HCT116 (cell line): Measurements from ENCODE around the gene GSTT2. TPM values are rescaled to one million over a fixed set of nuclear protein-coding genes. Genes with fewer than 3 reads are reported as not detected.
"Not testable (repeated sequence)": the region's sequence is repeated elsewhere in the genome, so short reads cannot be mapped to it uniquely, and the experiment has no call there.

ENCODE experiments used
- ATAC-seq: fragments of 200-7000 bp; cut with Tn5 transposase; 2 replicates; pipeline ENCODE4 v1.9.1; 2020; ENCODE audit warnings: mild to moderate bottlenecking, moderate library complexity
- BruUV-seq: library from RNA; stranded (reverse); fragments of 400-500 nt; replicated peaks from 2 replicates; lab custom pipeline; 2021; lab: Mats Ljungman, UMichigan
- CTCF ChIA-PET: fragments of 300-600 bp; sonication (Branson Sonifier 250); formaldehyde crosslinking; loops from one replicate; lab custom pipeline; 2021; ENCODE audit warnings: antibody characterized with exemption; lab: Charles Lee
- POLR2A ChIA-PET: fragments of 300-600, 350-600 bp; sonication (Branson Sonifier 250); formaldehyde crosslinking; loops from one replicate; lab custom pipeline; 2021; ENCODE audit warnings: antibody characterized with exemption; lab: Charles Lee
- RAD21 ChIA-PET, 2 experiments: fragments of 300-600 bp; sonication (Branson Sonifier 250); formaldehyde crosslinking; loops; one replicate each; lab custom pipeline; 2023; ENCODE audit warnings: low total read pairs in 2 of 2; ENCODE audit not compliant: uncharacterized antibody in 2 of 2, unreplicated experiment in 2 of 2, low non-redundant PET in 1 of 2; lab: Charles Lee
- DNase-seq: peaks from one replicate; pipeline ENCODE4 v3.0.0-alpha.2; 2010; ENCODE audit warnings: low read depth, low spot score
- H2AFZ ChIP-seq: fragments of 200-600 bp; shearing (Covaris generic), sonication (generic); 2 replicates; pipeline ENCODE4 v1.6.1; 2017; ENCODE audit warnings: low read depth, mixed run types, mixed read lengths, antibody characterized with exemption, low read length; ENCODE audit not compliant: poor library complexity, severe bottlenecking
- H3K27ac ChIP-seq: 2 replicates; pipeline ENCODE4 v1.5.1; 2012; ENCODE audit warnings: low read depth, low read length
- H3K27me3 ChIP-seq: fragments of 200-600 bp; sonication (generic); 2 replicates; pipeline ENCODE4 v1.6.1; 2016; ENCODE audit warnings: mixed run types, low read length, mixed read lengths; ENCODE audit not compliant: insufficient read depth
- H3K36me3 ChIP-seq, 2 experiments: fragments of 200-500 bp in 1 of 2; fragments of 200-600 bp in 1 of 2; sonication (Bioruptor generic) in 1 of 2; sonication (generic) in 1 of 2; 2 replicates each; pipeline versions ENCODE4 v1.5.1 to v1.6.1; 2014 to 2016; ENCODE audit warnings: low read length in 2 of 2, inconsistent platforms in 1 of 2, mixed read lengths in 1 of 2, mixed run types in 1 of 2; ENCODE audit not compliant: insufficient read depth in 2 of 2, control insufficient read depth in 1 of 2
- H3K4me1 ChIP-seq, 2 experiments: fragments of 200-600 bp in 1 of 2; sonication (generic) in 1 of 2; 2 replicates each; pipeline versions ENCODE4 v1.5.1 to v1.6.1; 2012 to 2017; ENCODE audit warnings: low read length in 2 of 2, inconsistent platforms in 1 of 2, mild to moderate bottlenecking in 1 of 2, mixed read lengths in 1 of 2, mixed run types in 1 of 2, moderate library complexity in 1 of 2; ENCODE audit not compliant: insufficient read depth in 2 of 2, control insufficient read depth in 1 of 2
- H3K4me2 ChIP-seq: fragments of 200-600 bp; sonication (generic); 2 replicates; pipeline ENCODE4 v1.6.1; 2017; ENCODE audit warnings: mixed run types, low read length, mixed read lengths
- H3K4me3 ChIP-seq, 2 experiments: fragments of 200-600 bp in 1 of 2; sonication (generic) in 1 of 2; replicated peaks in 1 of 2; 2 replicates each; pipeline ENCODE4 v1.5.1; 2011 to 2016; ENCODE audit warnings: low read length in 2 of 2, control low read depth in 1 of 2, low read depth in 1 of 2, mild to moderate bottlenecking in 1 of 2, mixed read lengths in 1 of 2, mixed run types in 1 of 2
- H3K79me2 ChIP-seq: fragments of 200-600 bp; sonication (generic); 2 replicates; pipeline ENCODE4 v1.6.1; 2017; ENCODE audit warnings: mild to moderate bottlenecking, mixed run types, low read length, moderate library complexity, mixed read lengths; ENCODE audit not compliant: insufficient read depth
- H3K9ac ChIP-seq: fragments of 200-600 bp; sonication (generic); 2 replicates; pipeline ENCODE4 v1.6.1; 2016; ENCODE audit warnings: low read length, mixed read lengths
- H3K9me2 ChIP-seq: fragments of 200-600 bp; sonication (generic), shearing (Covaris generic); 2 replicates; pipeline ENCODE4 v1.6.1; 2017; ENCODE audit warnings: mixed run types, mild to moderate bottlenecking, moderate library complexity; ENCODE audit not compliant: insufficient read depth
- H3K9me3 ChIP-seq, 2 experiments: fragments of 200-500 bp in 1 of 2; fragments of 200-600 bp in 1 of 2; sonication (Bioruptor generic) in 1 of 2; sonication (generic) in 1 of 2; 2 replicates each; pipeline ENCODE4 v1.6.1; 2014 to 2017; ENCODE audit warnings: low read length in 2 of 2, mixed read lengths in 2 of 2, inconsistent platforms in 1 of 2, low read depth in 1 of 2, mild to moderate bottlenecking in 1 of 2, mixed run types in 1 of 2, moderate library complexity in 1 of 2; ENCODE audit not compliant: control insufficient read depth in 1 of 2, insufficient read depth in 1 of 2
- H4K20me1 ChIP-seq: fragments of 200-600 bp; sonication (generic), shearing (Covaris generic); 2 replicates; pipeline ENCODE4 v1.6.1; 2017; ENCODE audit warnings: mixed run types, mild to moderate bottlenecking, moderate library complexity; ENCODE audit not compliant: insufficient read depth
- CTCF ChIP-seq, 3 experiments: fragments of 200-600 bp in 1 of 3; sonication (generic) in 1 of 3; IDR thresholded peaks in 2 of 3; conservative IDR thresholded peaks in 1 of 3; 2 replicates each; pipeline ENCODE4 v1.5.1; 2012 to 2017; ENCODE audit warnings: low read depth in 2 of 3, low read length in 2 of 3, antibody characterized with exemption in 1 of 3, borderline replicate concordance in 1 of 3, control low read depth in 1 of 3, mild to moderate bottlenecking in 1 of 3, mixed read lengths in 1 of 3, mixed run types in 1 of 3, moderate library complexity in 1 of 3; ENCODE audit not compliant: insufficient read depth in 1 of 3
- RAD21 ChIP-seq: IDR thresholded peaks from 2 replicates; pipeline ENCODE4 v1.6.1; 2012; ENCODE audit warnings: low read depth, mild to moderate bottlenecking
- intact Hi-C: fragments of 100-400 bp; cut with micrococcal nuclease; formaldehyde crosslinking; loops from 2 replicates; pipeline ENCODE4 v1.10.0; 2022
- total RNA-seq: library from RNA; stranded (reverse); gene quantifications from one replicate; pipeline ENCODE4 v1.2.1, GENCODE V29; 2021; ENCODE audit not compliant: unreplicated experiment

GSTT2 gene
- total RNA-seq, 1 experiment from 2014 or later = 5.1 TPM

GRCh38 chr22:23956301-23956900, 23.5 kb upstream of the GSTT2 start:
- H3K27ac ChIP-seq, H3K4me1 ChIP-seq, BruUV-seq, POLR2A ChIA-PET, H3K9me2 ChIP-seq, H2AFZ ChIP-seq, H3K79me2 ChIP-seq, H3K27me3 ChIP-seq, H3K4me3 ChIP-seq, H4K20me1 ChIP-seq, H3K9ac ChIP-seq, H3K9me3 ChIP-seq, H3K4me2 ChIP-seq, H3K36me3 ChIP-seq: not testable (repeated sequence)
- DNase-seq = peak; percentile 51
- TF ChIP-seq RAD21 (peak; percentile 86), CTCF (IDR thresholded peaks at IDR 0.05 in 2 of 3, conservative IDR thresholded peaks at IDR 0.05 in 1 of 3; ENCODE audit: borderline replicate concordance in 1 of 3, insufficient read depth in 1 of 3, low read depth in 2 of 3, low read length in 2 of 3) (peak; percentile 70 to 81 (median 73))
- intact Hi-C loops = loop anchor here (5.0 to 10.0 kb wide), 3 partner anchors 94 to 414 kb away; partner anchors contain the start of genes C22orf15 and CHCHD10
- CTCF ChIA-PET = interaction anchor here (0.7 to 0.8 kb wide), 3 partner anchors 93 to 99 kb away, joined by 4 to 7 read pairs (median 6); partner anchors contain the start of gene SLC2A11
- RAD21 ChIA-PET = interaction anchor here in 1 of 2 experiments (1.1 to 1.3 kb wide), 2 partner anchors 68 to 95 kb away, joined by 3 read pairs; no protein-coding TSS in a partner anchor
- ATAC-seq = peak; percentile 59

GRCh38 chr22:23961084-23961771, 18.7 kb upstream of the GSTT2 start, which contains the start of gene GSTT2B:
TSS of gene GSTT2B (minus strand) at chr22:23961195. CDS start at chr22:23961131, 64 bp downstream.
- POLR2A ChIA-PET = not testable (repeated sequence)

GRCh38 chr22:23966094-23966493, 13.8 kb upstream of the GSTT2 start:
- H3K4me1 ChIP-seq, DNase-seq, intact Hi-C loops, CTCF ChIA-PET, H3K9me3 ChIP-seq, POLR2A ChIA-PET, H4K20me1 ChIP-seq, BruUV-seq, H3K4me2 ChIP-seq, H3K9me2 ChIP-seq, H3K27me3 ChIP-seq, H3K4me3 ChIP-seq, H3K36me3 ChIP-seq, H3K27ac ChIP-seq, RAD21 ChIA-PET, H2AFZ ChIP-seq, H3K9ac ChIP-seq: not testable (repeated sequence)
- ATAC-seq = peak; percentile 75
- H3K79me2 ChIP-seq = peaks cover 22% of the 10 kb centered on the region

More at GRCh38 chr22:23961084-23961771, 18.7 kb upstream of the GSTT2 start, which contains the start of gene GSTT2B:
- H3K4me1 ChIP-seq, RAD21 ChIA-PET, H3K9me3 ChIP-seq, H4K20me1 ChIP-seq, H3K27me3 ChIP-seq, H3K36me3 ChIP-seq, H3K9ac ChIP-seq, CTCF ChIA-PET, intact Hi-C loops, BruUV-seq, H3K79me2 ChIP-seq, DNase-seq, H2AFZ ChIP-seq, H3K9me2 ChIP-seq, H3K27ac ChIP-seq: not testable (repeated sequence)
- peak; percentile 90 for ATAC-seq
- H3K4me3 ChIP-seq = peak within 1 kb of the TSS; percentile 23 to 34; a peak in 3 of 4 replicates
- H3K4me2 ChIP-seq = peak within 1 kb of the TSS; percentile 40
